RWPE2 (cell line): ENCODE data around the gene F7.

Experiments
- ATAC-seq: fragments of 200-7000 bp; cut with Tn5 transposase; 3 replicates; pipeline ENCODE4 v1.9.1; 2021; ENCODE audit warnings: low read depth
- DNase-seq: peaks from one replicate; pipeline ENCODE4 v3.0.0-alpha.2; 2020; ENCODE audit warnings: low spot score
- H3K27ac ChIP-seq: fragments of 450-650 bp; 2 replicates; pipeline ENCODE4 v1.5.1; 2017; ENCODE audit warnings: mild to moderate bottlenecking; ENCODE audit not compliant: poor library complexity, severe bottlenecking
- H3K27me3 ChIP-seq: fragments of 250-450 bp; sonication (Bioruptor Pico); 2 replicates; pipeline ENCODE4 v1.5.1; 2021; ENCODE audit warnings: mild to moderate bottlenecking, moderate library complexity; ENCODE audit not compliant: insufficient read depth, poor library complexity, severe bottlenecking
- H3K36me3 ChIP-seq: fragments of 250-450 bp; sonication (Bioruptor Pico); 2 replicates; pipeline ENCODE4 v1.5.1; 2020; ENCODE audit warnings: low read depth, mild to moderate bottlenecking, moderate library complexity
- H3K4me1 ChIP-seq: fragments of 250-450 bp; sonication (Bioruptor Pico); 2 replicates; pipeline ENCODE4 v1.5.1; 2021; ENCODE audit warnings: mild to moderate bottlenecking, moderate library complexity; ENCODE audit not compliant: insufficient read depth, poor library complexity, severe bottlenecking
- H3K4me3 ChIP-seq: fragments of 250-450 bp; sonication (Bioruptor Pico); 2 replicates; pipeline ENCODE4 v1.5.1; 2021; ENCODE audit warnings: mild to moderate bottlenecking, moderate library complexity; ENCODE audit not compliant: severe bottlenecking
- H3K9me3 ChIP-seq: fragments of 250-450 bp; sonication (Bioruptor Pico); 2 replicates; pipeline ENCODE4 v1.5.1; 2021; ENCODE audit warnings: mild to moderate bottlenecking, moderate library complexity; ENCODE audit not compliant: severe bottlenecking
- CTCF ChIP-seq: fragments of 450-650 bp; IDR thresholded peaks from one replicate; pipeline ENCODE4 v1.5.1; 2017; ENCODE audit warnings: mild to moderate bottlenecking, moderate library complexity; ENCODE audit not compliant: poor library complexity, severe bottlenecking

The F7 gene

GRCh38 chr13:113152984-113153809 lies 47.6 kb downstream of the F7 start:
- Histone ChIP-seq H3K27ac (no peak overlapping the region), H3K4me3 (peak overlapping the region; percentile 32), H3K9me3 (no peaks in the 10 kb centered on the region), H3K36me3 (no peaks in the 10 kb centered on the region), H3K27me3 (no peaks in the 10 kb centered on the region), H3K4me1 (no peaks in the 10 kb centered on the region)
- DNase-seq (no peak), ATAC-seq (peak; percentile 33)
- TF ChIP-seq CTCF, result no peak

- no peak overlapping the region for H3K27ac ChIP-seq
- H3K4me3 ChIP-seq, result peak overlapping the region; percentile 32
- H3K27me3 ChIP-seq, result no peaks in the 10 kb centered on the region
- H3K4me1 ChIP-seq, result no peaks in the 10 kb centered on the region
- H3K9me3 ChIP-seq, result no peaks in the 10 kb centered on the region
- ATAC-seq, result peak; percentile 66
- TF ChIP-seq CTCF, result no peak
- DNase-seq, result no peak
- no peaks in the 10 kb centered on the region for H3K36me3 ChIP-seq
These were observed 48.5 kb downstream of the F7 start for GRCh38 chr13:113153810-113154748.

- no peaks in the 10 kb centered on the region for H3K9me3 ChIP-seq
- DNase-seq, result no peak
- no peak for ATAC-seq
- no peak for TF ChIP-seq CTCF
- H3K27me3 ChIP-seq, result no peaks in the 10 kb centered on the region
- H3K36me3 ChIP-seq, result no peaks in the 10 kb centered on the region
- H3K27ac ChIP-seq, result no peak overlapping the region
- H3K4me3 ChIP-seq, result no peak overlapping the region
- no peaks in the 10 kb centered on the region for H3K4me1 ChIP-seq
These were observed 49.6 kb downstream of the F7 start for GRCh38 chr13:113155201-113155600.

GRCh38 chr13:113155982-113156655 lies 50.5 kb downstream of the F7 start:
- H3K36me3 ChIP-seq, result no peaks in the 10 kb centered on the region
- no peak overlapping the region for H3K4me3 ChIP-seq
- TF ChIP-seq CTCF, result no peak
- DNase-seq, result no peak
- no peak overlapping the region for H3K27ac ChIP-seq
- no peaks in the 10 kb centered on the region for H3K9me3 ChIP-seq
- no peaks in the 10 kb centered on the region for H3K4me1 ChIP-seq
- H3K27me3 ChIP-seq, result peaks cover 4% of the 10 kb centered on the region
- ATAC-seq, result no peak
